ENCODE results near the gene NR4A1. TPM values are rescaled to one million over a fixed set of nuclear protein-coding genes. Genes with fewer than 3 reads are reported as not detected.

Gene NR4A1
- total and polyA plus RNA-seq, 10 of the 15 experiments (the other 5 are each of a cell fraction or from before 2014, with no cell fraction given): 0.05 to 7.9 (median 2.2) TPM; not detected in 1

DNA sequence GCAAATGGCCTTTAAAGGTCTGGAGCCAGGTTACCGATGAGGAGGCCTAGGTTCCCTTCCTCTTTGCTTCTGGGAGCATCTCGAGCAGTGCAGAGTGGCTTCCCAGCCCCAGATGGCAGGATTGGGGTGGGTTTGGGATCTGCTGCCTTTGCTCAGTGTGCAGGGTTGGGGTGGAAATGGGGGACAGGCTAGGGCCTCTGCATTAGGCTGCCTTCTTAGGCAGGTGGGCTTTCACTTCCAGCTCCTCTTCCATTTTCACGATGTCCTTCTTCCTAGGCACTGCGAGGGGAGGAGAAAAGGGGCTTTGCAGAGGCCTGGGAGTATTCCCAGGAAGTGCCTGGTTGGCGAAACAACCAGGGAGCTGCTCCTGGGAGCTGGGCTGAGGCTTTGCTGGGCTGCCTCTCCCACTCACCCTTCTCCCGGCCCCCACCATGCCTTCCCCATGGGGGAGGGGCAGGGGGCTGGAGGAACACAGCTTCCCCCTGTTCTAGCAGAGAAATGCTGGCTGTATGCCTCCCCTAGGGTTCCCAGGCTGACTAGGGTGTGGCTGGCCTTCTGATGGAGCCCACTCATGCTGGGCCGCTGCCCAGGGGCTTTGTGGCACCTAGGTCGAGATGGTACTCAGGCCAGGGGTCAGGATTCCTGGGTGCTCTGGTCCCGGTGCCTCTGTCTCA, 2.4 kb downstream of the NR4A1 start:
- H3K27ac ChIP-seq (ENCODE audit: control insufficient read depth, insufficient read depth): no peak overlapping the region
- H3K4me2 ChIP-seq (ENCODE audit: control insufficient read depth, insufficient read depth): no peak overlapping the region
- H3K9ac ChIP-seq (ENCODE audit: control insufficient read depth, insufficient read depth, low read length): no peak overlapping the region
- no peaks in the 10 kb centered on the region for H3K36me3 ChIP-seq (ENCODE audit: control insufficient read depth in 2 of 2, insufficient read depth in 2 of 2, low read length in 1 of 2)
- H4K20me1 ChIP-seq (ENCODE audit: control insufficient read depth, insufficient read depth): no peaks in the 10 kb centered on the region
- intact Hi-C loops (cut with micrococcal nuclease; ENCODE audit: unreplicated experiment) (no loop called here), in situ Hi-C loops (cut with MboI) (no loop called here)
- H3K79me2 ChIP-seq (ENCODE audit: control insufficient read depth, insufficient read depth, low read length): no peaks in the 10 kb centered on the region
- H2AFZ ChIP-seq (ENCODE audit: control insufficient read depth, low read depth, low read length): no peak overlapping the region
- H3K4me1 ChIP-seq (ENCODE audit: control insufficient read depth, insufficient read depth, low read length): peaks cover 15% of the 10 kb centered on the region
- 42% methylated on average over 8 of the region's 9 CpGs for WGBS (ENCODE audit: insufficient coverage, insufficient replicate concordance, low lambda C conversion rate, missing lambda C conversion rate)
- DNase-seq (ENCODE audit: low read depth, low spot score) (no peak), FAIRE-seq (no peak), ATAC-seq (no peak)
- ChIA-PET CTCF (interaction anchor here (2.1 to 2.9 kb wide), 2 partner anchors 15 to 28 kb away, joined by 7 to 9 read pairs; no protein-coding TSS in a partner anchor), SMC1A (ENCODE audit: uncharacterized antibody, unreplicated experiment) (no interaction called here), POLR2A (no interaction called here), RAD21 (ENCODE audit: unreplicated experiment) (no interaction called here)
- no peaks in the 10 kb centered on the region for H3K9me3 ChIP-seq (replicated peaks; ENCODE audit: control insufficient read depth, insufficient read depth, low read length)
- no peak overlapping the region for H3K4me3 ChIP-seq
- no peaks in the 10 kb centered on the region for H3K27me3 ChIP-seq (replicated peaks in 1 of 2; ENCODE audit: control insufficient read depth in 2 of 2, insufficient read depth in 2 of 2, low read length in 1 of 2)
- BruUV-seq (replicated peaks): no TSS peak
- TF ChIP-seq, protein P1, sequence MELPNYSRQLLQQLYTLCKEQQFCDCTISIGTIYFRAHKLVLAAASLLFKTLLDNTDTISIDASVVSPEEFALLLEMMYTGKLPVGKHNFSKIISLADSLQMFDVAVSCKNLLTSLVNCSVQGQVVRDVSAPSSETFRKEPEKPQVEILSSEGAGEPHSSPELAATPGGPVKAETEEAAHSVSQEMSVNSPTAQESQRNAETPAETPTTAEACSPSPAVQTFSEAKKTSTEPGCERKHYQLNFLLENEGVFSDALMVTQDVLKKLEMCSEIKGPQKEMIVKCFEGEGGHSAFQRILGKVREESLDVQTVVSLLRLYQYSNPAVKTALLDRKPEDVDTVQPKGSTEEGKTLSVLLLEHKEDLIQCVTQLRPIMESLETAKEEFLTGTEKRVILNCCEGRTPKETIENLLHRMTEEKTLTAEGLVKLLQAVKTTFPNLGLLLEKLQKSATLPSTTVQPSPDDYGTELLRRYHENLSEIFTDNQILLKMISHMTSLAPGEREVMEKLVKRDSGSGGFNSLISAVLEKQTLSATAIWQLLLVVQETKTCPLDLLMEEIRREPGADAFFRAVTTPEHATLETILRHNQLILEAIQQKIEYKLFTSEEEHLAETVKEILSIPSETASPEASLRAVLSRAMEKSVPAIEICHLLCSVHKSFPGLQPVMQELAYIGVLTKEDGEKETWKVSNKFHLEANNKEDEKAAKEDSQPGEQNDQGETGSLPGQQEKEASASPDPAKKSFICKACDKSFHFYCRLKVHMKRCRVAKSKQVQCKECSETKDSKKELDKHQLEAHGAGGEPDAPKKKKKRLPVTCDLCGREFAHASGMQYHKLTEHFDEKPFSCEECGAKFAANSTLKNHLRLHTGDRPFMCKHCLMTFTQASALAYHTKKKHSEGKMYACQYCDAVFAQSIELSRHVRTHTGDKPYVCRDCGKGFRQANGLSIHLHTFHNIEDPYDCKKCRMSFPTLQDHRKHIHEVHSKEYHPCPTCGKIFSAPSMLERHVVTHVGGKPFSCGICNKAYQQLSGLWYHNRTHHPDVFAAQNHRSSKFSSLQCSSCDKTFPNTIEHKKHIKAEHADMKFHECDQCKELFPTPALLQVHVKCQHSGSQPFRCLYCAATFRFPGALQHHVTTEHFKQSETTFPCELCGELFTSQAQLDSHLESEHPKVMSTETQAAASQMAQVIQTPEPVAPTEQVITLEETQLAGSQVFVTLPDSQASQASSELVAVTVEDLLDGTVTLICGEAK (IDR thresholded peaks at IDR 0.05; ENCODE audit: borderline replicate concordance): no peak
- TF ChIP-seq ETV6 (conservative IDR thresholded peaks at IDR 0.05 in 1 of 2, IDR thresholded peaks at IDR 0.05 in 1 of 2; ENCODE audit: borderline replicate concordance in 1 of 2, low read depth in 1 of 2): no peak
- no peak for TF ChIP-seq TAF1 (IDR thresholded peaks at IDR 0.05; ENCODE audit: borderline replicate concordance, low read depth, low read length)
- TF ChIP-seq ZBTB33 (IDR thresholded peaks at IDR 0.05): no peak
- TF ChIP-seq, protein P2, sequence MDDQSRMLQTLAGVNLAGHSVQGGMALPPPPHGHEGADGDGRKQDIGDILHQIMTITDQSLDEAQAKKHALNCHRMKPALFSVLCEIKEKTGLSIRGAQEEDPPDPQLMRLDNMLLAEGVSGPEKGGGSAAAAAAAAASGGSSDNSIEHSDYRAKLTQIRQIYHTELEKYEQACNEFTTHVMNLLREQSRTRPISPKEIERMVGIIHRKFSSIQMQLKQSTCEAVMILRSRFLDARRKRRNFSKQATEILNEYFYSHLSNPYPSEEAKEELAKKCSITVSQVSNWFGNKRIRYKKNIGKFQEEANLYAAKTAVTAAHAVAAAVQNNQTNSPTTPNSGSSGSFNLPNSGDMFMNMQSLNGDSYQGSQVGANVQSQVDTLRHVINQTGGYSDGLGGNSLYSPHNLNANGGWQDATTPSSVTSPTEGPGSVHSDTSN (IDR thresholded peaks at IDR 0.05; ENCODE audit: insufficient replicate concordance, low read depth, low read length): no peak
- TF ChIP-seq CBFB (IDR thresholded peaks at IDR 0.05; ENCODE audit: low read depth): no peak
- TF ChIP-seq IRF5 (IDR thresholded peaks at IDR 0.05; ENCODE audit: borderline replicate concordance): no peak
- TF ChIP-seq RAD51 (IDR thresholded peaks at IDR 0.05): no peak
- TF ChIP-seq BMI1 (IDR thresholded peaks at IDR 0.05; ENCODE audit: borderline replicate concordance): no peak
- TF ChIP-seq, protein P3, sequence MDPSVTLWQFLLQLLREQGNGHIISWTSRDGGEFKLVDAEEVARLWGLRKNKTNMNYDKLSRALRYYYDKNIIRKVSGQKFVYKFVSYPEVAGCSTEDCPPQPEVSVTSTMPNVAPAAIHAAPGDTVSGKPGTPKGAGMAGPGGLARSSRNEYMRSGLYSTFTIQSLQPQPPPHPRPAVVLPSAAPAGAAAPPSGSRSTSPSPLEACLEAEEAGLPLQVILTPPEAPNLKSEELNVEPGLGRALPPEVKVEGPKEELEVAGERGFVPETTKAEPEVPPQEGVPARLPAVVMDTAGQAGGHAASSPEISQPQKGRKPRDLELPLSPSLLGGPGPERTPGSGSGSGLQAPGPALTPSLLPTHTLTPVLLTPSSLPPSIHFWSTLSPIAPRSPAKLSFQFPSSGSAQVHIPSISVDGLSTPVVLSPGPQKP (IDR thresholded peaks at IDR 0.05; ENCODE audit: low read depth, low read length): no peak
- TF ChIP-seq MEF2A (IDR thresholded peaks at IDR 0.05; ENCODE audit: insufficient read depth, low read depth, low read length): no peak
- TF ChIP-seq NRF1 (conservative IDR thresholded peaks at IDR 0.05; ENCODE audit: low read depth, low read length): no peak
- no peak for TF ChIP-seq ATF7 (IDR thresholded peaks at IDR 0.05; ENCODE audit: low read depth)
- no peak for TF ChIP-seq SMAD5 (IDR thresholded peaks at IDR 0.05; ENCODE audit: low read depth)
